ENCODE data around the gene PDE4D.
"Not testable (repeated sequence)": the region's sequence is repeated elsewhere in the genome, so short reads cannot be mapped to it uniquely, and the experiment has no call there.

Gene PDE4D

GRCh38 chr5:59002162-59002825, 891.2 kb downstream of the PDE4D start:
- Mint-ChIP-seq H3K4me3 (no peak overlapping the region), H3K27ac (no peak overlapping the region), H3K9me3 (no peaks in the 10 kb centered on the region), H3K4me1 (peaks cover 52% of the 10 kb centered on the region), H3K27me3 (no peaks in the 10 kb centered on the region), H3K36me3 (peaks cover 41% of the 10 kb centered on the region)
- no peak for DNase-seq
- CTCF ChIA-PET: no interaction called here

- Mint-ChIP-seq H3K27ac (no peak overlapping the region), H3K4me1 (peaks cover 52% of the 10 kb centered on the region), H3K4me3 (no peak overlapping the region), H3K36me3 (peaks cover 41% of the 10 kb centered on the region), H3K9me3 (no peaks in the 10 kb centered on the region), H3K27me3 (no peaks in the 10 kb centered on the region)
- CTCF ChIA-PET: interaction anchor here (0.5 to 2.0 kb wide), 3 partner anchors 33 to 173 kb away, joined by 3 to 6 read pairs (median 3); no protein-coding TSS in a partner anchor
- no peak for DNase-seq
Measured at GRCh38 chr5:59001716-59002115, 891.8 kb downstream of the PDE4D start.

DNA sequence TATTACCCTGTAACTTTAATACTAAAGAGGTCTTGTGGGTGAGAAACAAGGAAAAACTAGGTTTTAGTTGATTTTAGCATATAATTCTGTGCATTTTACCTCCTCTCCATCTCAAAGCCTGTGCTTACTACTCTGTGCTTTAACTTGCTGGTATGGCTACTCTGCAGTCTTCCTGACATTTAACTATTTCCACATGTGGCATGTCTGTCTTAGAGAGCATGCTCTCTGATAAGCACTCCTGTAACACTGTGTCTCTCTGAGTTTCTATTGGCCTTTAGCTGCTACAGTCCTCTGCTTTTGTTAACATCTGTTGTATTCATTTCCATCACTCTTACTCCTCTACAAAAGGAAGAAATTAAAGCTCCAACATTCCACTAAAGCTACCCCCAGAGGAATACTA, 892.4 kb downstream of the PDE4D start:
- Mint-ChIP-seq H3K36me3 (peaks cover 41% of the 10 kb centered on the region), H3K9me3 (no peaks in the 10 kb centered on the region), H3K27ac (no peak overlapping the region), H3K4me3 (no peak overlapping the region), H3K4me1 (peaks cover 49% of the 10 kb centered on the region), H3K27me3 (no peaks in the 10 kb centered on the region)
- CTCF ChIA-PET: interaction anchor here (0.5 to 2.0 kb wide), 3 partner anchors 34 to 174 kb away, joined by 3 to 6 read pairs (median 3); no protein-coding TSS in a partner anchor
- no peak for DNase-seq

DNA sequence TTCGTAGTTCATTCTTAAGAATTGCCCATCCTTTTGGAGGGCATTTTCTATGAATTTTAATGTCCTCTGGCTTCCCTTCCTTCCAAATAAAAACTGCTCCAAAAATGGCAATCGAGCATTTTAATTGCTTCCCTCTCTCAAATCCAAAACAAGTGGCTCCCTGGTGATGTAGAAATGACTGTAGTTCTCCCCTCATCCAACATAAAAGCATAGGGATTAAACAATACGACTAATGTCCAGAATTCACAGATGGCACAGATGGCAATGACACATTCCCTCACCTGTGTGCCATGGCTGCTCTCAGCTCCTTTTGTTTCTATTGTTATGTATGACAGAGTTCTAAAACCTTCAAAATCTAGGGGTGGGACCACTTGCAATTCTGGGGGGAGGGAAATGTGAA, 893.3 kb downstream of the PDE4D start:
- CTCF ChIA-PET: interaction anchor here (1.1 to 2.0 kb wide), 2 partner anchors 35 to 174 kb away, joined by 4 to 6 read pairs; no protein-coding TSS in a partner anchor
- peaks cover 39% of the 10 kb centered on the region for H3K36me3 Mint-ChIP-seq
- peaks cover 44% of the 10 kb centered on the region for H3K4me1 Mint-ChIP-seq
- no peaks in the 10 kb centered on the region for H3K9me3 Mint-ChIP-seq
- no peak for DNase-seq
- no peak overlapping the region for H3K4me3 Mint-ChIP-seq
- no peak overlapping the region for H3K27ac Mint-ChIP-seq
- no peaks in the 10 kb centered on the region for H3K27me3 Mint-ChIP-seq

DNA sequence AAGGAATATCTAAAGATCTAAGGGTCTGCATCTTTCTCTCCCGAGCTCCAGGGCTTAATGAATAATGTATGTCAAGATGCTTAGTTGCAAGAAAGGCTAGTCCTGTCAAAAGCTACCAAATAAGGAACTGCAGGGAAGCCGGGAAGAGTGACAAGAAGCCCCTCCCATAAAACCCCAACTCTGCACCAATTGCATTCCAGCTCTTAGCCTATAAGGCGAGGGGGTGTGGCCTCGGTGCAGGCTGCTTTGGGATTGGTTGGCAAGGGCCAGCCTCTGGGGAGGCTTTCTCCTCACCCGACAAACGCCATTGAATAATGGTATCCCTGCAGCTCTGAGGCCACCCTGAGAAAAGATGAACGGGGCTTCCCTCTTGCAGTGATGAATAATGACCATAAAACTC, 893.7 kb downstream of the PDE4D start:
- no peaks in the 10 kb centered on the region for H3K27me3 Mint-ChIP-seq
- peaks cover 41% of the 10 kb centered on the region for H3K4me1 Mint-ChIP-seq
- DNase-seq: no peak
- no peaks in the 10 kb centered on the region for H3K9me3 Mint-ChIP-seq
- H3K4me3 Mint-ChIP-seq: no peak overlapping the region
- peaks cover 38% of the 10 kb centered on the region for H3K36me3 Mint-ChIP-seq
- CTCF ChIA-PET: interaction anchor here (1.1 to 2.0 kb wide), 2 partner anchors 35 to 175 kb away, joined by 4 to 6 read pairs; no protein-coding TSS in a partner anchor
- no peak overlapping the region for H3K27ac Mint-ChIP-seq

DNA sequence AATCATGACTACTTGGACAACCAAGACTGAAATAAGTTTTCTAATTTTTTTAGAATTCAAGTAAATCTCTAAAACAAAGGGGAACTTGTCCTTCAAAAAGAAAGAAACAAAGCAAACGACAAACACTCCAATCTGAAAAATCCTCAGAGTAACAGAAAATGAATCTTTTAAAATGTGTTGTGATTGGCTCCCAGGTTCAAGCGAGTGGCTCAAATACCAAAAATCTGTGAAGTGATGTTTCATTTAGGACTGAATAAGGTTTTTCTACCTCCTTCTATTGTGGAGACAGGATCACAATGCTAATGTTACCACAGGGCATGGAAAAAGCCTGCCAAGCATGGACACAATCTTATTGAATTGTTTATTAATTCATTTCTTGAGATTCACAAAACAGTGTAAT, 895.0 kb downstream of the PDE4D start:
- no peak overlapping the region for H3K27ac Mint-ChIP-seq
- CTCF ChIA-PET: no interaction called here

GRCh38 chr5:58995779-58996178, 897.7 kb downstream of the PDE4D start:
- CTCF ChIA-PET: interaction anchor here (1.1 to 1.3 kb wide), 3 partner anchors 11 to 178 kb away, joined by 3 to 5 read pairs (median 3); no protein-coding TSS in a partner anchor
- Mint-ChIP-seq H3K36me3 (peaks cover 29% of the 10 kb centered on the region), H3K27ac (peak overlapping the region; percentile 33), H3K4me1 (peaks cover 17% of the 10 kb centered on the region)
- not testable (repeated sequence) for H3K4me3 Mint-ChIP-seq, H3K9me3 Mint-ChIP-seq, DNase-seq, H3K27me3 Mint-ChIP-seq

More for the DNA sequence above, 895.0 kb downstream of the PDE4D start:
- no peaks in the 10 kb centered on the region for H3K9me3 Mint-ChIP-seq
- H3K36me3 Mint-ChIP-seq: peaks cover 33% of the 10 kb centered on the region
- H3K4me1 Mint-ChIP-seq: peaks cover 35% of the 10 kb centered on the region
- no peaks in the 10 kb centered on the region for H3K27me3 Mint-ChIP-seq
- H3K4me3 Mint-ChIP-seq: no peak overlapping the region
- no peak for DNase-seq

GRCh38 chr5:58993461-58993860, 900.1 kb downstream of the PDE4D start:
- no peak for DNase-seq
- peaks cover 34% of the 10 kb centered on the region for H3K36me3 Mint-ChIP-seq
- no peaks in the 10 kb centered on the region for H3K27me3 Mint-ChIP-seq
- H3K4me1 Mint-ChIP-seq: peaks cover 10% of the 10 kb centered on the region
- no peaks in the 10 kb centered on the region for H3K9me3 Mint-ChIP-seq
- CTCF ChIA-PET: no interaction called here
- no peak overlapping the region for H3K4me3 Mint-ChIP-seq
- H3K27ac Mint-ChIP-seq: no peak overlapping the region

- Mint-ChIP-seq H3K9me3 (no peaks in the 10 kb centered on the region), H3K36me3 (peaks cover 64% of the 10 kb centered on the region), H3K27me3 (no peaks in the 10 kb centered on the region), H3K4me3 (no peak overlapping the region), H3K27ac (no peak overlapping the region), H3K4me1 (peaks cover 5% of the 10 kb centered on the region)
- CTCF ChIA-PET: no interaction called here
- no peak for DNase-seq
Measured at GRCh38 chr5:58988938-58989337, 904.6 kb downstream of the PDE4D start.

DNA sequence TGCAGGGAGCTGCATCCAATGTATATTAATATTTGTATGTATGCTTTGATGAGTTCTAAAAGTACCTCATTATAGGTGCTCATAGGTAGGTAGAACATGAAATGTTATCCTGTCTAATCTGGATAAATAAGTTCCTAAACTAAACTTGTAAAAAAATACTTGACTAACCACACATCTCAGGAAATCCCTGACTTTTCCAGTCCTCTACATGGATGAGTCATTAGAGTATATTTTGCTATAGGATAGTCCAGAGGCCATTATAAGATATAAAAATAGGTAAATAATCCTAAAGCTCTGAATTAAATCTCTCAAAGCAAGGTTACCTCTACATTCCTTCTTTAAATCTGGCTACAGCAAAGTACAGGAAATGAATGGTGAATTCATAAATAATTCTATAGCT, 906.3 kb downstream of the PDE4D start:
- no peaks in the 10 kb centered on the region for H3K27me3 Mint-ChIP-seq
- H3K4me3 Mint-ChIP-seq: no peak overlapping the region
- H3K36me3 Mint-ChIP-seq: peaks cover 74% of the 10 kb centered on the region
- H3K27ac Mint-ChIP-seq: no peak overlapping the region
- CTCF ChIA-PET: interaction anchor here (1.2 kb wide), 1 partner anchor 186 kb away, joined by 3 read pairs; no protein-coding TSS in a partner anchor
- no peaks in the 10 kb centered on the region for H3K9me3 Mint-ChIP-seq
- no peak for DNase-seq
- H3K4me1 Mint-ChIP-seq: peaks cover 2% of the 10 kb centered on the region

- Mint-ChIP-seq H3K27me3 (no peaks in the 10 kb centered on the region), H3K4me1 (peaks cover under 1% of the 10 kb centered on the region), H3K27ac (no peak overlapping the region), H3K36me3 (peaks cover 73% of the 10 kb centered on the region), H3K9me3 (no peaks in the 10 kb centered on the region), H3K4me3 (no peak overlapping the region)
- CTCF ChIA-PET: interaction anchor here (1.4 kb wide), 1 partner anchor 99 kb away, joined by 7 read pairs; no protein-coding TSS in a partner anchor
- DNase-seq: no peak
Measured at GRCh38 chr5:58986281-58986680, 907.2 kb downstream of the PDE4D start.

DNA sequence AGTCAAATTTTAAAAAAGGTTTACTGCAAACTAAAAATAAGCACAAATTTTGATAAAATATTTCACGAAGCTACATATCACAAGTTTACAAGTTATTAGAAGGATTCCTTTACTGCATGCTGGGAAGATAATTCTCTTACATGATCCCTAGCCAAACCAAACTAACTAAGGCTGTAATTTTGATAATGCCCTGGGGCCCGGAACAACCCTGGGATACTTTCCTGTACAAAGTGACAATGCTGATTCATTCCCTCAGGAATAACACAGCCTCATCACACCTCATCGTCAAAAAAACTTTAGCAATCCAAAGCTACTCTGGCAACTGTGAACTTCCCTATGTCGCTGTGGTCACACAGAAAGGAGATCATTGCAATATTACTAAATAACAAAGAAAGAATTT, 907.8 kb downstream of the PDE4D start:
- no peak overlapping the region for H3K4me3 Mint-ChIP-seq
- no peaks in the 10 kb centered on the region for H3K4me1 Mint-ChIP-seq
- DNase-seq: no peak
- no peak overlapping the region for H3K27ac Mint-ChIP-seq
- H3K36me3 Mint-ChIP-seq: peaks cover 74% of the 10 kb centered on the region
- H3K9me3 Mint-ChIP-seq: no peaks in the 10 kb centered on the region
- CTCF ChIA-PET: interaction anchor here (1.4 kb wide), 2 partner anchors 10 to 99 kb away, joined by 3 to 7 read pairs; no protein-coding TSS in a partner anchor
- no peaks in the 10 kb centered on the region for H3K27me3 Mint-ChIP-seq

GRCh38 chr5:58985311-58985710, 908.2 kb downstream of the PDE4D start:
- H3K27ac Mint-ChIP-seq: peak overlapping the region; percentile 52
- H3K4me3 Mint-ChIP-seq: no peak overlapping the region
- DNase-seq: no peak
- H3K9me3 Mint-ChIP-seq: no peaks in the 10 kb centered on the region
- H3K27me3 Mint-ChIP-seq: no peaks in the 10 kb centered on the region
- CTCF ChIA-PET: interaction anchor here (1.4 kb wide), 2 partner anchors 10 to 98 kb away, joined by 3 to 7 read pairs; no protein-coding TSS in a partner anchor
- no peaks in the 10 kb centered on the region for H3K4me1 Mint-ChIP-seq
- H3K36me3 Mint-ChIP-seq: peaks cover 76% of the 10 kb centered on the region

GRCh38 chr5:58983526-58984452, 909.7 kb downstream of the PDE4D start:
- Mint-ChIP-seq H3K27me3 (no peaks in the 10 kb centered on the region), H3K36me3 (peaks cover 75% of the 10 kb centered on the region), H3K4me3 (no peak overlapping the region), H3K4me1 (no peaks in the 10 kb centered on the region), H3K27ac (no peak overlapping the region), H3K9me3 (no peaks in the 10 kb centered on the region)
- DNase-seq: no peak
- CTCF ChIA-PET: no interaction called here

Measured in activated naive CD4-positive, alpha-beta T cell treated with anti-CD3 and anti-CD28 coated beads, Interleukin-2, amount 10 ng/mL, durations not matched to agents 7 days and 5 days (primary cell).